GM12878 (cell line): ENCODE results near the gene KCNC1. TPM values are rescaled to one million over a fixed set of nuclear protein-coding genes. Genes with fewer than 3 reads are reported as not detected.

ENCODE experiments used
- ATAC-seq: fragments of 200-7000 bp; cut with Tn5 transposase; 3 replicates; pipeline ENCODE4 v1.9.1; 2020; ENCODE audit warnings: mild to moderate bottlenecking, moderate library complexity
- BruUV-seq: library from RNA; stranded (reverse); fragments of 400-500 nt; replicated peaks from 2 replicates; lab custom pipeline; 2021; lab: Mats Ljungman, UMichigan
- CTCF ChIA-PET: fragments of 300-600 bp; sonication (Branson Sonifier 250); formaldehyde crosslinking; extraction: SDS; loops from one replicate; lab custom pipeline; 2021; ENCODE audit warnings: inconsistent platforms; lab: Yijun Ruan, JAX
- POLR2A ChIA-PET: fragments of 350-600 bp; formaldehyde crosslinking; extraction: SDS; loops from one replicate; lab custom pipeline; 2021; ENCODE audit warnings: inconsistent platforms; lab: Charles Lee
- RAD21 ChIA-PET: fragments of 300-600 bp; sonication (Branson Sonifier 250); formaldehyde crosslinking; loops from one replicate; lab custom pipeline; 2023; ENCODE audit warnings: antibody characterized with exemption; ENCODE audit not compliant: unreplicated experiment; lab: Charles Lee
- SMC1A ChIA-PET: fragments of 300-600 bp; sonication (Branson Sonifier 250); formaldehyde crosslinking; loops from one replicate; lab custom pipeline; 2023; ENCODE audit not compliant: unreplicated experiment, uncharacterized antibody; lab: Charles Lee
- DNase-seq: peaks from one replicate; pipeline ENCODE4 v3.0.0-alpha.2; 2011; ENCODE audit warnings: low read depth, low spot score
- FAIRE-seq: peaks from 3 replicates; lab custom pipeline; 2011; peaks lifted over from hg19 to GRCh38; lab: Jason Lieb, UNC
- H2AFZ ChIP-seq: 2 replicates; pipeline ENCODE4 v1.6.0; 2011; ENCODE audit warnings: low read depth, low read length, control low read depth; ENCODE audit not compliant: control insufficient read depth
- H3K27ac ChIP-seq: 2 replicates; pipeline ENCODE4 v1.5.1; 2011; ENCODE audit warnings: control low read depth; ENCODE audit not compliant: control insufficient read depth, insufficient read depth
- H3K27me3 ChIP-seq, 2 experiments: replicated peaks in 1 of 2; 2 replicates each; pipeline versions ENCODE4 v1.6.0 to v1.6.1; 2011; ENCODE audit warnings: low read length in 1 of 2; ENCODE audit not compliant: control insufficient read depth in 2 of 2, insufficient read depth in 2 of 2
- H3K36me3 ChIP-seq, 2 experiments: 2 replicates each; pipeline ENCODE4 v1.5.1; 2011; ENCODE audit warnings: low read length in 1 of 2; ENCODE audit not compliant: control insufficient read depth in 2 of 2, insufficient read depth in 2 of 2
- H3K4me1 ChIP-seq: 2 replicates; pipeline ENCODE4 v1.6.1; 2011; ENCODE audit warnings: mild to moderate bottlenecking, low read length, moderate library complexity, mixed read lengths; ENCODE audit not compliant: control insufficient read depth, insufficient read depth
- H3K4me2 ChIP-seq: 2 replicates; pipeline ENCODE4 v1.6.0; 2011; ENCODE audit warnings: control low read depth; ENCODE audit not compliant: control insufficient read depth, insufficient read depth
- H3K4me3 ChIP-seq: fragments of 200-600 bp; sonication (generic); 2 replicates; pipeline ENCODE4 v1.5.1; 2016
- H3K79me2 ChIP-seq: 2 replicates; pipeline ENCODE4 v1.6.0; 2011; ENCODE audit warnings: low read length; ENCODE audit not compliant: control insufficient read depth, insufficient read depth
- H3K9ac ChIP-seq: 2 replicates; pipeline ENCODE4 v1.8.0; 2011; ENCODE audit warnings: low read length, control low read depth, mixed read lengths; ENCODE audit not compliant: control insufficient read depth, insufficient read depth
- H3K9me3 ChIP-seq: replicated peaks from 3 replicates; pipeline ENCODE4 v1.5.1; 2011; ENCODE audit warnings: mild to moderate bottlenecking, low read length; ENCODE audit not compliant: control insufficient read depth, insufficient read depth
- H4K20me1 ChIP-seq: 2 replicates; pipeline ENCODE4 v1.6.0; 2011; ENCODE audit not compliant: control insufficient read depth, insufficient read depth
- BCL11A ChIP-seq: IDR thresholded peaks from 2 replicates; pipeline ENCODE4 v1.6.1; 2011; ENCODE audit warnings: low read depth, low read length
- E4F1 ChIP-seq: fragments of 450-650 bp; IDR thresholded peaks from 2 replicates; pipeline ENCODE4 v1.6.1; 2018; ENCODE audit warnings: borderline replicate concordance, mild to moderate bottlenecking; ENCODE audit not compliant: partially characterized antibody
- HDGF ChIP-seq: fragments of 450-650 bp; IDR thresholded peaks from 2 replicates; pipeline ENCODE4 v1.6.1; 2016; ENCODE audit warnings: antibody characterized with exemption
- IKZF1 ChIP-seq: fragments of 450-650 bp; conservative IDR thresholded peaks from 2 replicates; pipeline ENCODE4 v1.6.1; 2017; ENCODE audit warnings: antibody characterized with exemption, mild to moderate bottlenecking
- NR2C1 ChIP-seq: fragments of 450-650 bp; IDR thresholded peaks from 2 replicates; pipeline ENCODE4 v1.6.1; 2017; ENCODE audit warnings: antibody characterized with exemption, mild to moderate bottlenecking, moderate library complexity
- NRF1 ChIP-seq: conservative IDR thresholded peaks from 2 replicates; pipeline ENCODE4 v1.6.1; 2011; ENCODE audit warnings: mild to moderate bottlenecking, low read depth, low read length, improper control_type of control experiment
- RBBP5 ChIP-seq: fragments of 200-600 bp; sonication (generic); conservative IDR thresholded peaks from 2 replicates; pipeline ENCODE4 v1.6.1; 2016
- RFX5 ChIP-seq: IDR thresholded peaks from 2 replicates; pipeline ENCODE4 v1.6.1; 2011; ENCODE audit warnings: low read depth, low read length, improper control_type of control experiment
- SMAD5 ChIP-seq: IDR thresholded peaks from 2 replicates; pipeline ENCODE4 v1.6.1; 2016; ENCODE audit warnings: antibody characterized with exemption, low read depth
- TCF12 ChIP-seq: IDR thresholded peaks from 2 replicates; pipeline ENCODE4 v1.6.1; 2011; ENCODE audit warnings: low read depth, mild to moderate bottlenecking, low read length
- WGBS: methylation state at CpG from one replicate; pipeline ENCODE4 v1.1.6; 2016; ENCODE audit warnings: low lambda C conversion rate; ENCODE audit not compliant: insufficient replicate concordance, insufficient coverage; ENCODE audit errors: missing lambda C conversion rate; 5-methylcytosine and 5-hydroxymethylcytosine counted together
- in situ Hi-C: fragments of 300-500 bp; cut with MboI; formaldehyde crosslinking; loops from 9 replicates; pipeline ENCODE4 v1.14.3; 2018; ENCODE audit warnings: mixed read lengths
- intact Hi-C: fragments of 100-400 bp; cut with micrococcal nuclease; formaldehyde crosslinking; loops from one replicate; pipeline ENCODE4 v1.14.2; 2022; ENCODE audit not compliant: unreplicated experiment
- polyA plus RNA-seq, 11 experiments: library from polyadenylated mRNA; depleted of rRNA in 4 of 11; unstranded in 6 of 11; stranded (reverse) in 5 of 11; fragments of >200 nt; fragmentation: Nextera tagmentation in 4 of 11; fragmentation: Illumina TruSeq in 1 of 11; extraction: Ambion mirVana in 4 of 11; extraction: Trizol in 1 of 11; gene quantifications; 1 replicate in 1 of 11; 2 replicates in 10 of 11; pipeline versions ENCODE4 v1.2.1 to v1.2.3, GENCODE V29; 2011 to 2016; ENCODE audit warnings: inconsistent platforms in 2 of 11, missing spikeins in 2 of 11, low read depth in 1 of 11
- total RNA-seq, 4 experiments: library from RNA; depleted of rRNA in 3 of 4; stranded (reverse); fragments of >200 nt in 3 of 4; fragmentation: Illumina TruSeq in 1 of 4; extraction: Trizol in 1 of 4; gene quantifications; 2 replicates each; pipeline versions ENCODE4 v1.2.1 to v1.2.3, GENCODE V29; 2013 to 2021
- TF ChIP-seq, protein P1 (sequence below): IDR thresholded peaks from 2 replicates; pipeline ENCODE4 v1.6.1; 2012; ENCODE audit warnings: low read depth, low read length, improper control_type of control experiment
- TF ChIP-seq, protein P2 (sequence below): IDR thresholded peaks from 2 replicates; pipeline ENCODE4 v1.6.1; 2012; ENCODE audit warnings: low read depth, low read length, improper control_type of control experiment
- TF ChIP-seq, protein P3 (sequence below): fragments of 450-650 bp; IDR thresholded peaks from 2 replicates; pipeline ENCODE4 v1.6.1; 2016; ENCODE audit warnings: mild to moderate bottlenecking

The KCNC1 gene
- total and polyA plus RNA-seq, 10 of the 15 experiments (the other 5 are each of a cell fraction or from before 2014, with no cell fraction given) = 0.27 to 0.34 TPM; not detected in 8

- no peak overlapping the region for H3K27ac ChIP-seq
- WGBS = 38% methylated on average over 5 of the region's 5 CpGs
- H3K27me3 ChIP-seq = no peaks in the 10 kb centered on the region
- no peaks in the 10 kb centered on the region for H3K9me3 ChIP-seq
- ChIA-PET RAD21 (no interaction called here), POLR2A (no interaction called here), SMC1A (no interaction called here), CTCF (interaction anchor here (1.1 kb wide), 1 partner anchor 212 kb away, joined by 5 read pairs; no protein-coding TSS in a partner anchor)
- intact Hi-C loops (no loop called here), in situ Hi-C loops (no loop called here)
- no peak for FAIRE-seq
- no peak for DNase-seq
- H3K4me3 ChIP-seq = no peak overlapping the region
- no peak overlapping the region for H3K4me2 ChIP-seq
- no TSS peak for BruUV-seq
- H4K20me1 ChIP-seq = no peaks in the 10 kb centered on the region
- H3K36me3 ChIP-seq = no peaks in the 10 kb centered on the region
- H3K79me2 ChIP-seq = no peaks in the 10 kb centered on the region
- TF ChIP-seq HDGF (no peak), SMAD5 (no peak), E4F1 (no peak), RFX5 (no peak), BCL11A (no peak), NRF1 (no peak), IKZF1 (no peak), NR2C1 (no peak), TCF12 (no peak), RBBP5 (no peak)
- TF ChIP-seq, protein P1, sequence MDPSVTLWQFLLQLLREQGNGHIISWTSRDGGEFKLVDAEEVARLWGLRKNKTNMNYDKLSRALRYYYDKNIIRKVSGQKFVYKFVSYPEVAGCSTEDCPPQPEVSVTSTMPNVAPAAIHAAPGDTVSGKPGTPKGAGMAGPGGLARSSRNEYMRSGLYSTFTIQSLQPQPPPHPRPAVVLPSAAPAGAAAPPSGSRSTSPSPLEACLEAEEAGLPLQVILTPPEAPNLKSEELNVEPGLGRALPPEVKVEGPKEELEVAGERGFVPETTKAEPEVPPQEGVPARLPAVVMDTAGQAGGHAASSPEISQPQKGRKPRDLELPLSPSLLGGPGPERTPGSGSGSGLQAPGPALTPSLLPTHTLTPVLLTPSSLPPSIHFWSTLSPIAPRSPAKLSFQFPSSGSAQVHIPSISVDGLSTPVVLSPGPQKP = no peak
- TF ChIP-seq, protein P2, sequence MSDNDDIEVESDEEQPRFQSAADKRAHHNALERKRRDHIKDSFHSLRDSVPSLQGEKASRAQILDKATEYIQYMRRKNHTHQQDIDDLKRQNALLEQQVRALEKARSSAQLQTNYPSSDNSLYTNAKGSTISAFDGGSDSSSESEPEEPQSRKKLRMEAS = no peak
- TF ChIP-seq, protein P3, sequence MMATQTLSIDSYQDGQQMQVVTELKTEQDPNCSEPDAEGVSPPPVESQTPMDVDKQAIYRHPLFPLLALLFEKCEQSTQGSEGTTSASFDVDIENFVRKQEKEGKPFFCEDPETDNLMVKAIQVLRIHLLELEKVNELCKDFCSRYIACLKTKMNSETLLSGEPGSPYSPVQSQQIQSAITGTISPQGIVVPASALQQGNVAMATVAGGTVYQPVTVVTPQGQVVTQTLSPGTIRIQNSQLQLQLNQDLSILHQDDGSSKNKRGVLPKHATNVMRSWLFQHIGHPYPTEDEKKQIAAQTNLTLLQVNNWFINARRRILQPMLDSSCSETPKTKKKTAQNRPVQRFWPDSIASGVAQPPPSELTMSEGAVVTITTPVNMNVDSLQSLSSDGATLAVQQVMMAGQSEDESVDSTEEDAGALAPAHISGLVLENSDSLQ = no peak
- no peak for ATAC-seq
- H3K9ac ChIP-seq = no peak overlapping the region
- no peak overlapping the region for H2AFZ ChIP-seq
- no peaks in the 10 kb centered on the region for H3K4me1 ChIP-seq
These were observed 32.0 kb downstream of the KCNC1 start for GRCh38 chr11:17766590-17766989.
